Measurements from ENCODE around the gene PHLPP2.
"Not testable (repeated sequence)": the region's sequence is repeated elsewhere in the genome, so short reads cannot be mapped to it uniquely, and the experiment has no call there.

The PHLPP2 gene

GRCh38 chr16:71610936-71611871 lies 113.3 kb downstream of the PHLPP2 start:
- DNase-seq (ENCODE audit: extremely low spot score) = peak; percentile 86
- CTCF ChIA-PET = interaction anchor here (0.6 to 2.5 kb wide), 26 partner anchors 9 to 358 kb away, joined by 3 to 30 read pairs (median 4); partner anchors contain the start of genes MARVELD3 and TAT
- TF ChIP-seq PKNOX1 (IDR thresholded peaks at IDR 0.05) = no peak
- POLR2A ChIA-PET = interaction anchor here (0.6 to 3.4 kb wide), 5 partner anchors 13 to 84 kb away, joined by 3 to 31 read pairs (median 3); no protein-coding TSS in a partner anchor

GRCh38 chr16:71610447-71610846 lies 114.1 kb downstream of the PHLPP2 start:
- no peak for DNase-seq (ENCODE audit: extremely low spot score)
- ChIA-PET POLR2A (interaction anchor here (0.7 to 3.4 kb wide), 3 partner anchors 13 to 84 kb away, joined by 3 to 31 read pairs (median 4); no protein-coding TSS in a partner anchor), CTCF (interaction anchor here (0.6 to 2.5 kb wide), 15 partner anchors 10 to 359 kb away, joined by 3 to 30 read pairs (median 4); partner anchors contain the start of gene TAT)
- no peak for TF ChIP-seq SP1 (IDR thresholded peaks at IDR 0.05)
- TF ChIP-seq L3MBTL2 (conservative IDR thresholded peaks at IDR 0.05) = no peak
- TF ChIP-seq TARDBP (IDR thresholded peaks at IDR 0.05) = no peak
- no peak for TF ChIP-seq FOXK2 (IDR thresholded peaks at IDR 0.05)
- no peak for TF ChIP-seq HDGF (IDR thresholded peaks at IDR 0.05; ENCODE audit: borderline replicate concordance)
- TF ChIP-seq PKNOX1 (IDR thresholded peaks at IDR 0.05) = no peak
- no peak for TF ChIP-seq NFRKB (IDR thresholded peaks at IDR 0.05)
- no peak for TF ChIP-seq ZNF384 (IDR thresholded peaks at IDR 0.05)
- TF ChIP-seq LEF1 (IDR thresholded peaks at IDR 0.05; ENCODE audit: borderline replicate concordance) = no peak
- no peak for TF ChIP-seq ELF4 (IDR thresholded peaks at IDR 0.05)
- TF ChIP-seq CTBP1 (IDR thresholded peaks at IDR 0.05; ENCODE audit: borderline replicate concordance) = no peak
- no peak for TF ChIP-seq FOXA1 (IDR thresholded peaks at IDR 0.05)
- no peak for TF ChIP-seq BHLHE40 (IDR thresholded peaks at IDR 0.05; ENCODE audit: borderline replicate concordance)
- no peak for TF ChIP-seq SUZ12 (IDR thresholded peaks at IDR 0.05)
- no peak for TF ChIP-seq ARNT (IDR thresholded peaks at IDR 0.05)

GRCh38 chr16:71609066-71609465 lies 115.4 kb downstream of the PHLPP2 start:
- ChIA-PET POLR2A (interaction anchor here (3.4 kb wide), 1 partner anchor 44 kb away, joined by 31 read pairs; no protein-coding TSS in a partner anchor), CTCF (interaction anchor here (0.7 to 1.2 kb wide), 4 partner anchors 44 to 971 kb away, joined by 3 to 5 read pairs (median 4); no protein-coding TSS in a partner anchor)
- DNase-seq (ENCODE audit: extremely low spot score) = no peak
- TF ChIP-seq HDGF (IDR thresholded peaks at IDR 0.05; ENCODE audit: borderline replicate concordance) (no peak), TARDBP (IDR thresholded peaks at IDR 0.05) (no peak), SUZ12 (IDR thresholded peaks at IDR 0.05) (no peak), NFRKB (IDR thresholded peaks at IDR 0.05) (no peak), CTBP1 (IDR thresholded peaks at IDR 0.05; ENCODE audit: borderline replicate concordance) (no peak), ELF4 (IDR thresholded peaks at IDR 0.05) (no peak), PKNOX1 (IDR thresholded peaks at IDR 0.05) (no peak), FOXK2 (IDR thresholded peaks at IDR 0.05) (no peak), FOXM1 (IDR thresholded peaks at IDR 0.05; ENCODE audit: borderline replicate concordance) (no peak)

- ChIA-PET CTCF (no interaction called here), POLR2A (no interaction called here)
- no peak for DNase-seq (ENCODE audit: extremely low spot score)
- TF ChIP-seq BHLHE40 (IDR thresholded peaks at IDR 0.05; ENCODE audit: borderline replicate concordance) = no peak
- TF ChIP-seq ZNF384 (IDR thresholded peaks at IDR 0.05) = no peak
- no peak for TF ChIP-seq PKNOX1 (IDR thresholded peaks at IDR 0.05)
- no peak for TF ChIP-seq FOXM1 (IDR thresholded peaks at IDR 0.05; ENCODE audit: borderline replicate concordance)
- no peak for TF ChIP-seq HDGF (IDR thresholded peaks at IDR 0.05; ENCODE audit: borderline replicate concordance)
- no peak for TF ChIP-seq ARNT (IDR thresholded peaks at IDR 0.05)
- TF ChIP-seq CTBP1 (IDR thresholded peaks at IDR 0.05; ENCODE audit: borderline replicate concordance) = no peak
- no peak for TF ChIP-seq FOXA1 (IDR thresholded peaks at IDR 0.05)
- no peak for TF ChIP-seq NFRKB (IDR thresholded peaks at IDR 0.05)
- no peak for TF ChIP-seq ELF4 (IDR thresholded peaks at IDR 0.05)
- no peak for TF ChIP-seq L3MBTL2 (conservative IDR thresholded peaks at IDR 0.05)
- no peak for TF ChIP-seq TARDBP (IDR thresholded peaks at IDR 0.05)
- no peak for TF ChIP-seq SP1 (IDR thresholded peaks at IDR 0.05)
- no peak for TF ChIP-seq FOXK2 (IDR thresholded peaks at IDR 0.05)
- TF ChIP-seq SUZ12 (IDR thresholded peaks at IDR 0.05) = no peak
- no peak for TF ChIP-seq LEF1 (IDR thresholded peaks at IDR 0.05; ENCODE audit: borderline replicate concordance)
Measured at GRCh38 chr16:71600822-71601221, 123.7 kb downstream of the PHLPP2 start.

- CTCF ChIA-PET; DNase-seq (ENCODE audit: extremely low spot score); POLR2A ChIA-PET: not testable (repeated sequence)
Measured at GRCh38 chr16:71598426-71598825, 126.1 kb downstream of the PHLPP2 start.

- POLR2A ChIA-PET; DNase-seq (ENCODE audit: extremely low spot score): not testable (repeated sequence)
- CTCF ChIA-PET = interaction anchor here (2.2 kb wide), 1 partner anchor 16 kb away, joined by 12 read pairs; no protein-coding TSS in a partner anchor
Measured at GRCh38 chr16:71595340-71595826, 129.1 kb downstream of the PHLPP2 start.
